Middle frontal gyrus (tissue), 1 donor: ENCODE measurements around the gene ATOX1.
"Not testable (repeated sequence)": the region's sequence is repeated elsewhere in the genome, so short reads cannot be mapped to it uniquely, and the experiment has no call there.

Experiments used
- DNase-seq: peaks from one replicate; pipeline ENCODE4 v3.0.0-alpha.2; 2015; ENCODE audit warnings: low spot score; ENCODE audit errors: extremely low spot score

The ATOX1 gene

DNA sequence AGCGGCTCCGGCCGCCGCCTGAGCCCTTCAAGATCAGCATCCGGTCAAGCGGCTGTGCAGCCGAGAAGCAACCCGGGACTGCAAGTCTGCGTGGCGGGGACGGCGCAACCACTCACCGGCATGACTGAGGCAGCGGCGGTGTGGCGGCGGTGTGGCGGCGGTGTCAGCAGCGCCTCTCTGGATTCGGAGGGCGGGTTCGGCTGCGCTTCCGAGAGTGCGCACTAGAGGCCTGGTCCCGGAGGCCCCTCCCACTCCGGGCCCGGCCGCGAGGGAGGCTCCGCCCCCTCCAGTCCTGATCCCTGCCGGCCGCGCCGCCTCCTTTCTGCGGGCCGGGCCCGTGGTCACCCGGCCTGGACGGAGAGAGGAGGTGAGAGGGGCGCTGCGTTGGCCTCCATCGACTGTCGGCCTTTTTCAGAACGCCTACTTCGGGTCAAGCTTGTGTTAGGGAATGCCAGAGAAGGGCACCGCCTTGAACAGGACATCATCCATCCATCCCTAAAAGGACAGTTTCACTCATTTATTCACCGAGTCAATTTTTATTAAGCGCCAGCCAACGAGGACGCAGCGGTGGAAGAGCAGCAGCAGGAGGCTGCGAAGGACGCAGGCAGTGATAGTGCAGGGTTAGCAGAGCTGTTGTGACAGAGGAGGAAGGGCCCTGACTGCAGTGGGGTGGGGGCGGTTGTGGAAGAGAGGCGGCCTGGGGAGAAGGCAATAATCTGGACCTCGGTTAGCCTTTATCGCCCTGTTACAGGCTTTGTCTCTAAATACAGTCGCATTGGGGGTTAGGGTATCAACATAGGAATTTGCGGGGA, at the start of gene ATOX1:
ATOX1 (minus strand) TSS at position 202 of the 812 bp plus-strand sequence; CDS start at position 122, 80 bp downstream.
- peak; percentile 91 for DNase-seq

DNA sequence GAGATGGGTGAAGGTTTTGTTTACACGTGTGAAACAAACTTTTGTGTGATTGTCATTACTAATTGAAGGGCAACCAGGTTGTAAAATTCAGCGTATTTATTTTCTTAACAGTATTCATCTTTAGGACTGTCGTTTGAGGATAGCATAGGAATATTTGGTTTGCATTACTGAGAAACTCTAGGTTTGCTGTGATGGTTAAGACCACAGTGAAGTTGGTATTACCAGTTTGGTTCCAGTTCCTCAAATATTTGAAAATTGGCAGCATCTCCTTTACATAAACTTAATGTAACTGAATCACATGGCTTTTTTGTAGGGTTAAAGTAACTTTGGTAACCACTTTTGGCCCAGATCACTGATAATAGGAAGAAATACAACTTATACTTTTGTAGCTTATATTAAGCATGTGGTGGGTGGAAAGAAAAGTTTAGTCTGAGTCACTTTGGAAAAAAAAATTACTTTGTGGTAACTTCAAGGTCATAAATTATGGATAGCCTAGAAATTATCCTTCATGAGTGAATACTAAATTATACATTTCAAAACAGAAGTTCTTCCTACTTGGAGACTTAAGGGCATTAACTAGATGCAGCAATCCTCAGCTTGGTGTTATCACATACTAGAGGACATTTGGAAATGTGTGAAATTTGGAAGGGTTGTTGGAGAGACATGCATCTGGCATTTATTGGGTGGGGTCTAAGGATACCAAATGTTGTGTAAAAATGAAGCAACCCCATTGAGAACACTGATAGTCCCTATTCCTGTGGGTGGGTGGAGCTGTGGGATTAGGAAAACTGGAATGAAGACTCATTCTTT, 47.2 kb upstream of the ATOX1 start:
- no peak for DNase-seq

GRCh38 chr5:151800532-151800931, 42.1 kb upstream of the ATOX1 start:
- DNase-seq: no peak

DNA sequence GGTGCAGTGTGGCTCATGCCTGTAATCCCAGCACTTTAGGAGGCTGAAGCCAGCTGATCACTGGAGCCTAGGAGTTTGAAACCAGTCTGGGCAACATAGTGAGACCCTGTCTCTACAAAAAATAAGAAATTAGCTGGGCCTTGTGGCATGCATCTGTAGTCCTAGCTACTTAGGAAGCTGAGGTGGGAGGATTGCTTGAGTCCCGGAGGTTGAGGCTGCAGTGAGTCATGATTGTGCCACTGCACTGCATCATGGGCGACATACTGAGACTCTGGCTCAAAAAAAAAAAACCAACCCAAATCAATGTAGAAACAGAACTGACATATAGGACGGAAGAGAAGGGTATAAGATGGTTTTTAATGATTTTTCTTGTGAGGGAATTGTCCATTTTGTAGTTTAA, 41.0 kb upstream of the ATOX1 start:
- DNase-seq: no peak

DNA sequence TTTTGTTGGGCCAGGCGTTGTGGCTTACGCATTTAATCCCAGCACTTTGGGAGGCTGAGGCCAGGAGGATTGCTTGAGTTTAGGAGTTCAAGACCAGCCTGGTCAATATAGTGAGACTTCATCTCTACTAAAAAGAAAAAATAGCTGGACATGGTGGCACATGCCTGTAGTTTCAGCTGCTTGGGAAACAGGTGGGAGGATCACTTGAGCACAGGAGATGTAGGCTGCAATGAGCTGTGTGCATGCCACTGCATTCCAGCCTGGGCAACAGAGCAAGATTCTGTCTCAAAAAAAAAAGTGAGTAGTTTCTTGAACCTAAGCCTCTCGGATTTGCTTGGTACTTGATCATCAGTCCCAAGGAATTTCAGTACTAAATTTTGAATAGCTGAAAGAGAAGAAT, 40.2 kb upstream of the ATOX1 start:
- DNase-seq: no peak

DNA sequence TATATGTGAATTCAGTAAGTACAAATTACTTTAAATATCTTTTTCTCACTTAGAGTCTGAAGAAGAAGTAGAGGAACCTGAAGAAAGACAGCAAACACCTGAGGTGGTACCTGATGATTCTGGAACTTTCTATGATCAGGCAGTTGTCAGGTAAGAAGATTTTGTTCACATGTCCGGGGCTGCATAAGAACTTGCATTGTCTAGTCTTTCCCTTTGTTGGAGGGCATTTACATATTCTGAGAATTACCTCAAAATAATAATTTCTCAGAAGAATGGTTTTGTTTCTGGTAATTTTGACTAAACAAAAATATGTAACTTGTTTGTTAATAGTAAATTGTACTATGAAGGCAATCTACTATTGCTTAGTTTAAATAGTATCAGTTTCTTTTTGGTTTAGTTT, 37.0 kb upstream of the ATOX1 start:
- DNase-seq: no peak

DNA sequence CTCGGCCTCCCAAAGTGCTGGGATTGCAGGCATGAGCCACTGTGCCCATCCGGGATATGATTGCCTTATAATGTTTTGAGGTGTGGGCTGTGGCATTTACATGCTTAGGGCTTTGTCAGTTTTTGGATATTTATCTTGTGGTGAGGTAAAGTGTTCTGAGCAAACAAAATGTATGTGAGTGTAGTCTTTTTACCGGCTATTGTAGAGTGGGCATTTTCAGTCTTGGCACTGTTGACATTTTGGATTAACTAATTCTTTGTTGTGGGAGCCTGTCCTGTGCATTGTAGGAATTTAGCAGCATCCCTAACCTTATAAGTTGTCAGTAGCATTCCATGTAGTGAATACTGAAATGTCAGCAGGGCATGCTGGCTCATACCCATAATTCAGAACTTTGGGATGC, 34.9 kb upstream of the ATOX1 start:
- DNase-seq: no peak

DNA sequence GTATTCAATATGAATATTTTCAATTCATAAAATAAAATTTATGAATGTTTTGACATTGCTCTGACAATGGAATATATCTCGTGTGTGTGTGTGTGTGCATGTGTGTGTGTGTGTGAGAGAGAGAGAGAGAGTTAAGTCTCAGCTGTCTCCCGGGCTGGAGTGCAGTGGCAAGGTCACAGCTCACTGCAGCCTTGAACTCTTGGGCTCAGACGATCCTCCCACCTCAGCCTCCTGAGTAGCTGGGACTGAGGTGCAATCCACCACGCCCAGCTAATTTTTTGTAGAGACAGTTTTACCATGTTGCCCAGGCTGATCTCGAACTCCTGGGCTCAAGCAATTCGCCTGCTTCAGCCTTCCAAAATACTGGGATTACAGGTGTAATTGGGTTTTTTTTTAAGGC, 29.4 kb upstream of the ATOX1 start:
- no peak for DNase-seq

DNA sequence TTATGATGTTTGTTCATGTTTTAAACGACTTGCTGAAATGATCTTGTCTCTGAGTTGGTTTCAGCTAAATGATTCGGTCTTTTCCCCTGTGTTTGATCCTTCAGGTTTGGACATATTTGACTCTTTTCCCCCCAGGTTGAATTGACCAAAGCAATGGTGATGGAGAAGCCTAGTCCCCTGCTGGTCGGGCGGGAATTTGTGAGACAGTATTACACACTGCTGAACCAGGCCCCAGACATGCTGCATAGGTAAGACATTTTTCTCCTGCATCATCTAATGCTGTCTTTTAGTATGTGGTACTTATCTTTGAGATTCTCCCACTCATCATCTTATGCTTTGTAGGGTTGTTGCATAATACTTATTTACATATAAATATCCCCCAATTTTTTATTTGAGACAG, 28.0 kb upstream of the ATOX1 start:
- DNase-seq: no peak

DNA sequence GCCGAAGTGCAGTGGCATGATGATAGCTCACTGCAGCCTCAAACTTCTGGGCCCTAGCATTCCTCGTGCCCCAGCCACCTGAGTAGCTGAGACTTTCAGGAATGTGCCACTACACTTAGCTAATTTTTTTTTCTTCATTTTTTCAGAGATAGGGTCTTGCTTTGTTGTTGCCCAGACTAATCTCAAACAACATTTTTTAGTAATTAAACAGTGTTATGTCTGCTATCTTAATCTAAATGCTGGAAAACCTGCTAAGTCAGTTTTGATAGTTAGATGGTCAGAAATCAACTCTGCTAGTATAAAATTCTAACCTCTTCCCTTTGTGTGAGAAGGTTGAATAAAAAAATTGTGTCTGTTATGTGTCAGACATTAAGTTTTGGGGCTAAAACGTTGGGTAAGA, 25.7 kb upstream of the ATOX1 start:
- no peak for DNase-seq

GRCh38 chr5:151783664-151784063, 25.2 kb upstream of the ATOX1 start:
- DNase-seq: not testable (repeated sequence)

DNA sequence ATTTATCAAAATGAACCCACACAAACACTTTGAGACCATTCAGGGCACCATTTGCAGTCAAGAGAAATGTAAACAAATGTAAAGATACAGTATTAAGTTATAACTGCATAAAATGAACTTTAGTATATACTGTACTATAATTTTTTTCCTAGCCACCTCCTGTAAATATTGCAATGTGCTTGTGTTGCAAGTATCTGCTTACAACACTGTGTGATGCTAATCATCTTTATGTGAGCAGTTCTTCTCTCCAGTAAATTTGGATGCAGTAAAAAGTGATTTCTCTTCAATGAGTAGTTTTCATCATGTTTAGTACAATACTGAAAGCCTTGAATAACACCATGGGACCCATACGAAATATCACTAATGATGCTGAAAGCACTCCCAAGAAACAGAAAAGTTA, 22.8 kb upstream of the ATOX1 start:
- DNase-seq: no peak

DNA sequence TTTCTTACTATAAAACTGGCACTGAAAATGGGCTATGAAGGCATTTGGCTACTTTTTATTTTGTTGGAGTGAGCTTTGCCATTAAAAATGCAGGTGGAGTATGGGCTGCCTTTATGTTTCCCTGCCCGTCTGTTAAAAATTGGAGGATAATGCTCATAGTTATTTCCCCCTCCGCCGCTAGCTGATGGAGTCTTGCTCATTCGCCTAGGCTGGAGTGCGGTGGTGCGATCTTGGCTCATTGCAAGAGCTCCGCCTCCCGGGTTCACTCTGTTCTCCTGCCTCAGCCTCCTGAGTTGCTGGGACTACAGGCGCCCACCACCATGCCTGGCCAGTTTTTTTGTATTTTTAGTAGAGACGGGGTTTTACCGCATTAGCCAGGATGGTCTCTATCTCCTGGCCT, 21.9 kb upstream of the ATOX1 start:
- no peak for DNase-seq

DNA sequence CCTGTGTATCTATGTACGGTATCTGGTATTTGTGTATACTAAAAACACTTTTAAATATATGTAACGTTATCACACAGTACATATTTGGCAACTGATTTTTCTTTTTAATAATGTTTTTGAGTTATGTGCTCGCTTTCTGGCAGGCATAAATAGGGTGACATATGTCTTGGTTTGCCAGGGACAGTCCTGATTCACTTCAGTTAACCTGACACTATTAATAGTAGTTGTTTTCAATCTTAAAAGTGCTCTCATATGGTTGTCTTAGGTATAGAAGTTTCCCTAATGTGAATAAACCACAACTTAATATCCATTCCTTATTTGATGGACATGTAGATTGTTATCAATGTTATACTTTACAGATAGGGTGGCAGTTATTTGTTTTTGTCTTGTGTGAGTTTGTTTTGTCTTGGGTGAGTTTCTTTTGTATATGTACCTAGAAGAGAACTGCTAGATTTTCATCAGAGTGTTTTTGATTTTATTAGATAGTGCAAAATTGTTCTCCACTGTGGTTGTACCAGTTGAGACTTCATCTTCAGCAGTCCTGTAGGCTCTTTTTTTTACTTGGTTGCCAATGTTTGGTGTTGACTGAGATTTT, 21.2 kb upstream of the ATOX1 start:
- DNase-seq: no peak

- DNase-seq: no peak
These were observed 16.7 kb upstream of the ATOX1 start for GRCh38 chr5:151775025-151775606.

- no peak for DNase-seq
These were observed 15.5 kb upstream of the ATOX1 start for GRCh38 chr5:151773951-151774350.

- no peak for DNase-seq
These were observed 14.6 kb upstream of the ATOX1 start for GRCh38 chr5:151772846-151773561.

GRCh38 chr5:151772029-151772845, 13.8 kb upstream of the ATOX1 start:
- DNase-seq: no peak

GRCh38 chr5:151771259-151772028, 13.0 kb upstream of the ATOX1 start, which contains the start of gene G3BP1:
Gene G3BP1, plus strand, starts transcription at chr5:151771954. Its CDS starts 14,667 bp downstream, at chr5:151786621.
- peak; percentile 100 for DNase-seq
